GM19397 (cell line): ENCODE measurements around the gene LAMC3.
A peak's percentile ranks its signal among the peaks of the same experiment; 100 is the strongest.

Experiments used
- ATAC-seq: cut with Tn5 transposase; IDR thresholded peaks from one replicate; pipeline ENCODE4 v1.9.1; 2021; ENCODE audit warnings: mild to moderate bottlenecking, moderate library complexity; ENCODE audit not compliant: unreplicated experiment

The LAMC3 gene

GRCh38 chr9:131043087-131043486 is 34.1 kb downstream of the LAMC3 start:
- ATAC-seq = no peak

GRCh38 chr9:131043646-131044045 is 34.7 kb downstream of the LAMC3 start:
- ATAC-seq = no peak

GRCh38 chr9:131045300-131046092 is 36.5 kb downstream of the LAMC3 start:
- no peak for ATAC-seq

- ATAC-seq = no peak
Measured at GRCh38 chr9:131046093-131046380, 37.1 kb downstream of the LAMC3 start.

- peak; percentile 65 for ATAC-seq
Measured at GRCh38 chr9:131046581-131047202, 37.7 kb downstream of the LAMC3 start.

GRCh38 chr9:131048332-131048731 is 39.4 kb downstream of the LAMC3 start:
- no peak for ATAC-seq

GRCh38 chr9:131048820-131049219 is 39.8 kb downstream of the LAMC3 start:
- no peak for ATAC-seq

- no peak for ATAC-seq
Measured at GRCh38 chr9:131049829-131050715, 41.1 kb downstream of the LAMC3 start.

- no peak for ATAC-seq
Measured at GRCh38 chr9:131050831-131051230, 41.9 kb downstream of the LAMC3 start.

- ATAC-seq = no peak
Measured at GRCh38 chr9:131051592-131052517, 42.9 kb downstream of the LAMC3 start.

GRCh38 chr9:131053896-131054295 is 44.9 kb downstream of the LAMC3 start:
- ATAC-seq = no peak

- no peak for ATAC-seq
Measured at GRCh38 chr9:131056781-131057506, 48.0 kb downstream of the LAMC3 start.

GRCh38 chr9:131060900-131061630 is 52.1 kb downstream of the LAMC3 start:
- ATAC-seq = no peak

GRCh38 chr9:131062969-131063368 is 54.0 kb downstream of the LAMC3 start:
- ATAC-seq = no peak

- ATAC-seq = no peak
Measured at GRCh38 chr9:131065599-131065998, 56.6 kb downstream of the LAMC3 start.

GRCh38 chr9:131067625-131068024 is 58.7 kb downstream of the LAMC3 start:
- ATAC-seq = no peak

GRCh38 chr9:131068076-131068816 is 59.3 kb downstream of the LAMC3 start:
- no peak for ATAC-seq

- ATAC-seq = no peak
Measured at GRCh38 chr9:131069699-131070098, 60.7 kb downstream of the LAMC3 start.
